ENCODE data around the gene SCD5.

SCD5 gene

DNA sequence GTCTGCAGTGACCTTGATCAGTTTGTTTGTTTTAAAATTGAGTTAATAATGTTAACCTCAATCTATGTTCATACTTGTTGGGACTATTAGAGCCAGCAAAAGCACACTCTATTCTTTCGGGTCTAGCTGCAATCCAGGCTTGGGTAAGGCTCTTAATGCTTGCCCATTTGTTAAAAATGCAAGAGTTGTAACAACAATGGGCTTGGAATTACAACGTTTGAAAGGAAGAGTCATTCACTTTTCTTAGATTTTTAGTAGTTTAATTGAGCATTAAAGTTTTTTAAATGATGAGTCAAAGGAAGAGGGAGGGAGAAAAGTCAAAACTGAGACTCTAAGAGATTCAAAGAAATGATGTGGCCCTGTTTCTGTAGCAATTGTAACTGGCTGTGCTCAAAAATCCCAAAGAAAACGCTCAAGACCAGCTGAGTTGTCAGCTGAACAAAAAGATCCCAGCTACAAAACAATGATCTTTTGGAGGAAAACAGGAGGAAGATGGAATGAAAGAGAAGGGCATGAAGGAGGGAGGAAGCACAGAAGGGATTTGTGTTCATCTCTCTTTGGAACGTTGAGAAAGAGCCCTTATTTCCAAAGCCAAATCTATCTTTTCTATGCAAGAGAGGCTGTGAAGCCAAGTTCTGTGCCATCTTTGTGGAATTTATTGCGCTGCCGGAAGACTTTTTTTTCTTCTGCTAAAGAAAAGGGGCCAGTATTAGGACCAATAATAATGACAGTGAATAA lies 5.5 kb downstream of the SCD5 start:
- DNase-seq = peak in 1 of 2 donors; percentile 74

DNA sequence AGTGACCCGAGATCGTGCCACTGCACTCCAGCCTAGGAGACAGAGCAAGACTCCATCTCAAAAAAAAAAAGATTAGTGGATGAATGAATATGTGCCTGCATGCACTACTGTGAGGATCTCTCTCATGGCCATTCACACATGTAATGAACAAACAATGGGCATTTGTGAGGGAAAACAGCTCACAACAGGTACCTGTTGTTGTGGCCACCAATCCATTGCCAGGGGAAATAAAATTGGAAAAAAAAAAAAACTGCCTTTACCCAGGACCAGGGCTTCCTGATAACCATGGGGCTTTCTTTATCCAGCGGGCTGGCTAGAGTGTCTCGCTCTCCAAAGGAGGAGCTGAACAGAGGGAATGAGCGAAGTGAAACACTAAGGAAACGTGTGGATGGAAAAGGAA lies 7.4 kb downstream of the SCD5 start:
- no peak for DNase-seq

DNA sequence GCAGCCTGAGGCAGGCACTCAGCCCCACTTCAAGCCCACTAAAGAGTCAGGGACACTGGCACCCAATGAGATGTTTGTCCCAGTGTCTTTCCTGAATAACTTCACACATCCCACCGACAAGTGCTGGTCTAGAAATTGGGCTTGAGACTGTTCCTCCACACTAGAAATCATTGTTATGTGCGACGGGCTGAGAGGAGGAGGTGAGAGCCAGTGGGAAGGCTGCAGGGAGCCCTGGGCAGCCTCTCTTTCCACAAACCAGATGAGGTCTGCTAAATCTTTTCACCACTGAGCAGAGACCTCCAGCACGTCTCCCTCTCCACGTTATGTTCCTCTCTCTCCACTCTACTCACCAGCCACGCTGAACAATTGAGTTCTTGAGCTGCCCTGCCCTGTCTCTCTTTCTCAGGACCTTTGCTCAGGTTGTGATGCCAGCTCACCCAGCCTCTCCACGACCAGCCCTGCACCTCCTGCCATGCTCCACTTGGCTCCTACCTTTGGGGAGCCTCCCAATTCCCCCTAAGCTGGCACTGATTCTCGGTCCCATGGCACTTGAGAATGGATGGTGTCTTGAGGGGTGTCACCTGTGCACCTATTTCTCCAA lies 8.4 kb downstream of the SCD5 start:
- DNase-seq = no peak

DNA sequence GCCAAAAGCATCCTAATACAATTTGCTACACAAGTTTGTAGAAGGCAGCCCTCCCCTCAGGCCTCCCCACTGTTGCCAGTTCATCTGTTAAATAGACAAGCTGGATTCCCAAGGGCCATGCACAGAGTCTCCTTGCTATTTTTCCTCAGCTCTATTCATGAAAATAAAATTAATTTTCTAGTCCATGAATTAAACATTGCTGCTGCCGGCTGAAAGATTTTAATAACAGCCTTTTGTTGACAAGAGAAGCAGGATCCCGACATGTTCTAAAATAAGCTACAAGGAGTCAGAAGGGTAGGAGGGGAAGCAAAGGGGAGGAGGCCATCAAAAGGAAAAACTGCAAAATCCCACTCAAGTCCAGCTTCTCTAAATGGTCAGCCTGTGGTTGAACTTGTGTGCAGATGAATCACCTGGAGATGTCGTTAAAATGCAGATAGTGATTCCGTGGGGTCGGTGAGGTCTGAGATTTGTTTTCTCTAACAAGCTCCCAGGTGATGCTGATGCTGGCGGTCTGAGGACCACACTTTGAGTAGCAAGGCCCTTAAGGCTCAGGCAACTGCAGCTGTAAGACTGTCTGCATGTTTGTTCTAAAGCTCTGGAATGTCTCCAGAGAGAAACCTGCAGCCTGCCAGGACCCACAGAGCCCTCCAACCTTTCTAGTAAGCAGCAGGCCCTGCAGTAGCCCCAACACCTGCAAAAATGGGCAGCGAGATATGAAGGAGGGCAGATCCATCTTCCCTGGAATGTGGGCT lies 9.4 kb downstream of the SCD5 start:
- DNase-seq = no peak

DNA sequence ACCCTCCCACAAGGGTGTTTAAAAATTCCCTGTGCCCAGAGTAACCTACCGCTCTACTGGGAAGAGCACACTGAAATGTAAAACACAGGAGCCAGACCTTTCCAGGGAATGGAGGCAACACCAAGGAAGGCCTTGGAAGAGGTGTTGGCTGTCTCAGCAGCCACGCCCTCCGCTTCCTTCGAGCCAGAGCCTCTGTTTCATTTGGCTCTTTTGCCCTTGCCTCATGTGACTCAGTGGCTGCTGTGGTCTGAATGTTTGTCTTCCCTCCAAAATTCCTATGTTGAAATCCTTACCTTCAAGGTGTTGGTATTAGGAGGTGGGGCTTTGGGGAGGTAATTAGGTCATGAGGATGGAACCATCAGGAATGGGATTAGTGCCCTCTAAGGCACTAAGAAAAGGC lies 11.3 kb downstream of the SCD5 start:
- DNase-seq = no peak

DNA sequence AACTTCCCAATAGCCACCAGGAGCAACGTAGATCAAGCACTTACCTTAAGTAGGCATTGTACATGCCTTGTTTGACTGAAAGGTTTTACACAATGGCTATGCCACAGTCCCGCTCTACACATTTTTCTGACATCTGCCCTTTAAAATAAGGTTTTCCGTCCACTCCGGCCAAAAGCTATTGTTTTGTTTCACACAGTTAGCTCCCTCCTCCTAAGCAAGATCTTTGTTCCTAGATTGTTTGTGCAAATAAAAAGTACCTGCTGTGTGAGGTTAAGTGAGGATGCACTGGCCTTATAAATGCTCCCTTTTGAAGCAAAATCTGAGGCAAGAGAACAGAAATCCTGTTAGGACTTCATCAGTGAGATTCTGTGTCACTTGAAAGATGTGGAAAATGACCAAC lies 11.8 kb downstream of the SCD5 start:
- DNase-seq = no peak

- no peak for DNase-seq
These were observed 12.8 kb downstream of the SCD5 start for GRCh38 chr4:82785611-82786400.

GRCh38 chr4:82784681-82785610 lies 13.7 kb downstream of the SCD5 start:
- no peak for DNase-seq

GRCh38 chr4:82782626-82783345 lies 15.8 kb downstream of the SCD5 start:
- no peak for DNase-seq

DNA sequence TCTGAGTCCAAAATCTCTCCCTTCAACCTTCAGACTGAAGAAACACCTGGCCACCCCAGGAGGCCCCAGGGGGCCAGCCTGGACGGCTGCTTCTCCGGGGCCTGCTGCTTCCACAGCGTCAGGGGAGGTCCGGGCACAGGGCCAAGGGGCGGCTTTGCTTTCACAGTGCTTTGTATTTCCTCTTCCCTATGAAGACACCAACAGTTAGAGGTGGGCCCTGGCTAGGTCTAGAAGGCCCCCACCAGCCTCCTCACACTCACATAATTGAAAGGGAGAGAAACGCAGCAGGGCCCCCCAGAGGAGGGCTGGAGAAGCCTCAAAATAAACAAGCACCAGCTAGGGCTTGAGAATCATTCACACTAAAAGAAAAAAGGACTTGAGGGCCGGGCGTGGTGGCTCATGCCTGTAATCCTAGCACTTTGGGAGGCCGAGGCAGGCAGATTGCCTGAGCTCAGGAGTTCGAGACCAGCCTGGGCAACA lies 17.8 kb downstream of the SCD5 start:
- peak in 1 of 2 donors; percentile 54 for DNase-seq

DNA sequence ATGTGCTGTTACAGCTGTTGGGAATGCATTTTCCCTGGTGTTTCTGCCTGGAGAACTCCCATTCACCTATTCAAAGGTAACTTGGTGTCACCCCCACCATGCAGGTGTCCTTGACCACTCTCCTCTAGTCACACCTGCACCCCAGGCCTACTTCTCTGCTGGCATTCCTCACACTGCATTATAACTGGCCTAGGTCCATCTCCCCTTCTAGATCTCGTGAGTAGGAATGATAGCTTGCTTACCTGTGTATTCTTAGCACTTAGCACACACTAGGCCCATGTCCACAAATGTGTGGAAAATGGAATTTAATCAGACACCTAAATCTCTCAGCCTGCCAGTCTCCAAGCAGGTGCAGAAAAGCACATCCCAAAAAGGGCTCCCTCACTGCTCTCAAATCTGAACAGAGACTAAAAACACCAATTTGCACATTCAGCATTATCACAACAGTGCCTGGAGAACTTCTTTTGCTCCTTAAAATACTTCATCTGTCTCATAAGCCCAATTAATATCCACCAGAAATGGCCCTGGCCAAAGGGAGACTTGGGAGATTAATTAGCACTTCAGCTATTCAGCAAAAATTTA lies 18.3 kb downstream of the SCD5 start:
- no peak for DNase-seq

- no peak for DNase-seq
These were observed 19.6 kb downstream of the SCD5 start for GRCh38 chr4:82779032-82779431.

DNA sequence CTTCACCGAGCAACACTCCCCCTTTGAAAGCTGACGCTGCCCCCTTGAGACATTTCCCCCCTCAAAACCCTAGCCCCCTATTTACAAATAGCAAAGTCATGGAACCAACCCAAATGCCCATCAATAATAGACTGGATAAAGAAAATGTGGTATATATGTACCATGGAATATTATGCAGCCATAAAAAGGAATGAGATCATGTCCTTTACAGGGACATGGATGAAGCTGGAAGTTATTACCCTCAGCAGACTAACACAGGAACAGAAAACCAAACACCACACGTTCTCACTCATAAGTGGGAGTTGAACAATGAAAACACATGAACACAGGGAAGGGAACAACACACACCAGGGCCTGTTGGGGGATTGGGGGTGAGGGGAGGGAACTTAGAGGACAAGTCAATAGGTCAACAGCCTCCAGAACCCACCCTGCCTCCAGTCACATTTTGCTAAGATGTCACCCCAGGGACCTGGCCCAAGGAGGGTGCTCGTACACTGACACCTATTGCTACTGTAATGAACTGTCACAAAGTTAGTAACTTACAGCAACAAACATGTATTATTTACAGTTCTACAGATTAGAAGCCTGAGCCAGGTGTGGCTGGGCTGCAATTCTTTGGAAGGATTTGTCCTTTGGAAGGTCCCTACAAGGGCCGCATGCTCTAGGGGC lies 20.6 kb downstream of the SCD5 start:
- no peak for DNase-seq

DNA sequence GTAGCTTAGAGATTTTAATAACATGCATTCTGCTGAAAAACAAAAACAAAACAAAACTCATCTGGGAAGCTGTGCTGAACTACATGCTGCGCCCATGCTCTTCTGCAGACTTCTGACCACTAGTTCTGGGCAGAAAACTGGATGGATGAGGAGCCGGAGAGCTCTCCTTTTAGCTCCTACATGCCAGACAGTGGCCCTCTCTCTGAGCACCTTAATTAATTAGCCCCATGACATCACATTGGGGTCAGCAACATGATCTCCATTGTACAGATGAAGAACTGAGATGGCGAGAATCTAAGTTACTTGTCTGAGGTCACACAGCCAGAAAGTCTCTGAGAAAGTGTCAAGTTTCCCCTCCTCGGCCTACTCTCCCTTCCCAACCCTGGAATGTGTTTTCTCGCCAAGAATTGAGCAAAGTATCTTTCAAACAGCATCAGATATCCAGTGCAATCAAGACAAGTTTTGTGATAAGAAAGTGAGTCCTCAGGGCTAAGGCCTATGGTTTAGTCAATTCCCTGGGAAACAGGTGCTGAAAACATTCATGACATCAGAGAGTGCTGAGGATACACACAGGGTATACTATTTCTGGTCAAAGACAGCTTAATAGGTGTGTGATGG lies 21.6 kb downstream of the SCD5 start:
- no peak for DNase-seq

- DNase-seq = no peak
These were observed 23.4 kb downstream of the SCD5 start for GRCh38 chr4:82775243-82775642.

DNA sequence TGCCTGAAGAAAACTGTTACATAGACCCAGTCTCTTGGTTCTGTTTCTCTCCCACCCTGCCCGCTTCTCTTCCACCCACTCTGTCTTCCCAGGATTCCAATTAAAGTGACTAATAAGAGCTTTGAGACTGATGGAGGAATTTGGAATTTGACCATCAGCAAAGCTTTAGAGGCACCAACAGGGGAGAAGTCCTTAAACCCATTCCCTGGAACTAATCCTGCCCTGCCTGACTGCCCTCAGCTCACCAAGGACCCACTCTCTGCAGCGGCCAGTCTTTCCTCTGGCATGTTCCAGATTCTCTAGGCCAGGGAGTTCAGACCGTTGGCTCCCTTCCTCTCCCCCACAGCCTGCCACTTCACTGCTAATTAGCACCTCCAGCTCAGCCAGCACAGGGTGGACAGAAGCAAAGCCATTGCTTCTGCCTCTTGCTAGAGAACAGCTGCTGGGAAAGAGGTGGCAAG lies 23.9 kb downstream of the SCD5 start:
- DNase-seq = peak in 1 of 2 donors; percentile 34

DNA sequence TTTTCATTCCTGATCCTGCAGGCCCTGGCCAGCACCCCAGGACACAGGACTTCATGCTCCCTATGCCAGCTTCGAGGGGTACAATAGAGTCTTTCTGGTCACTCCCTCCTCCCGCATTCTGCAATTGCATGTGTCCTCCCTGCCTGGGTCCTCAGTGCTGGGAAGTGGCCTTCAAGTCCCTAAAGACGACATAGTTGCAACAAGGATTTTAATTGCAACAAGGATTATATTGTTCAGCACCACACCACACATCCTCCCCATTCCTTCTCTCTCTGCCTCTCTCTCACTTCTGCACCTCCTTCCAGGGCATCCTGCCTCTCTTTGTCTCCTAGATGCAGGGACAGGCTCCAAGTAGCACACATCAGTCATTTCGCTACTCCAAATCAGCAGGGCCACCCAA lies 25.5 kb downstream of the SCD5 start:
- DNase-seq = peak; percentile 63 to 75

DNA sequence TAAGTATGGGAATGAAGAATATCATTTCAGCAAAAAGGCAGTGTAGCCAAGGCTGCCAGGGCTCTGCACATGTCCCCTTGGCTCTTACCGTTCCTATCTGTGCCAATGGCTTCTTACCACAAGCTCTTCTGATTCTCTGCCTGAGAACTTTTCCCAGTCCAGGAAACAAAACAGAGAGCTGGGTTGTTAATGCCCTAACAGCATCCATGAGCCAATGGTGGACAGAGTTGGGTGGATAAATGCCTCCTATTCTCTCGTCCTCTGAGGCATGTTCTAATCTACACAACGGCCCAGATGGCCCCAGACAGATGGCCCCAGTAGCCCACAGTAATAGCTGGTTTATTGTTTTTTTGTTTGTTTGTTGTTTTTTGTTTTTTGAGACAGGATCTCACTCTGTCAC lies 28.0 kb downstream of the SCD5 start:
- peak; percentile 78 to 97 for DNase-seq

DNA sequence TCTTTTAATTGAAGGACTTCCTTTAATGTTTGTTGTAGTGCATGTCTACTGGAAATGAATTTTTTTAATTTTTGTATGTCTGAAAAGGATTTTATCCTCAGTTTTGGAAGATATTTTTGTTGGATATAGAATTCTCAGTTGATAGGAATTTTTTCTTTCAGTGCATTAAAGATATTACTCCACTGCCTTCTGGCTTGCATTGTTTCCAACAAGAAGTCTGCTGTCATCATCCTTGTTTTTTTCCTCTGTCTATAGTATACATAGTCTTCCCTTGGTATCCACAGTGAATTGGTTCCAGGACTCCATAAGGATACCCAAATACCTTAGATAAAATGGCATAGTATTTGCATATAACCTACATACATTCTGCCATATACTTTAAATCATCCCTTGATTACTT lies 33.5 kb downstream of the SCD5 start:
- no peak for DNase-seq

DNA sequence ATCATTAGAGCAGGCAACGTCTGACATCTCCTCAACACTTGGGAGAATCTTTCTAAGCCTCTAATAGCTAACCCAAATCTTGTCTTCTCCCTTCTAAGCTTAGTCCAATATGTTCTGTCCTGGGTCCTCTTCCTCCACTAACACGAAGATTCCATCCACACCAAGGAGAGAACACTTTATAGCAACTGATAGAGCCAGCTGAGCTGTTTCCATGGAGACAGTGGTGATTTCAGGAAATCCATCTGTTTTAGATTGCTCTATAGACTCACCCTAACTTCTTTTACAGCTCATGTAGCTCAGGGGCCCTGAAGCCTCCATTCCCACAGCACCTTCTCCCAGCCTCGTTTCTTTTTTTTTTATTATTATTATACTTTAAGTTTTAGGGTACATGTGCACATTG lies 37.4 kb downstream of the SCD5 start:
- DNase-seq = no peak

All from hippocampal formation (tissue), 2 donors.